ENCODE measurements around the gene SORD.

The SORD gene

GRCh38 chr15:45112591-45113379 lies 89.8 kb downstream of the SORD start:
- Histone ChIP-seq H3K4me3 (ENCODE audit: low read depth, low read length) (peak overlapping the region; percentile 48; the same call in 1 of the 2 replicates), H3K27me3 (ENCODE audit: insufficient read depth, low read length) (peaks cover 95% of the 10 kb centered on the region), H3K4me1 (ENCODE audit: control insufficient read depth, insufficient read depth, low read length, unreplicated experiment) (no peaks in the 10 kb centered on the region), H2AFZ (ENCODE audit: low read length, unreplicated experiment) (no peak overlapping the region), H3K27ac (ENCODE audit: low read depth, low read length) (no peak overlapping the region), H3K36me3 (ENCODE audit: insufficient read depth, low read length) (no peaks in the 10 kb centered on the region), H3K79me2 (ENCODE audit: control insufficient read depth, insufficient read depth, low read length, unreplicated experiment) (no peaks in the 10 kb centered on the region)

DNA sequence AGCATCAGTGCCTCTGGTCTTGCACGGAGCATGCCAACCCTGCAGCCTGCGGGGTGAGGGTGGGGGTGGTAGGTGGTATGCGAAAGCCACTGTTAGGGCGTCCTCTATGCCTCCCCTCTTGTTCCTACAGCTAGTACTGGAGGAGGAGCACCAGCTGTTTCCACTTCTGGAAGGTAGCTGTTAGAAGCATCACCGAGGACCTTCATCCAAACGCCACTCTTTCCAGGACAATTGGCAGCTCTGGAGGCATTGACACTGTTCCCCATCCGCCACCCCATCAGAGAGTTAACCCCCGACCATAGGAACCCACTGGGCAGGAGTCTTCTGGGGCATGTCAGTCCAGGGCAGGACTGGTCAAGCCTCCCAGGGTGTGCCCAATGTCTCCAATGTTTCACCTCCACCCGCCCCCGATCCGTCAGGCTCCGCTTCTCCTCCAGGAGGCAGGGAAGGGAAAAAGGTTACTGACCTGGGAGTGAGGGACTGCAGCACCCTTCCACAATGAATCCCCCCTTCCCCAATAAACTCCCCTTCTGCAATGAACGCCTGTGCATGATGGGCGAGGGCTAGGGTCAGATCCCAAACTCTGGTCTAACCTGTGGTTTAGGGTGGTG lies 90.5 kb downstream of the SORD start:
- Histone ChIP-seq H3K79me2 (ENCODE audit: control insufficient read depth, insufficient read depth, low read length, unreplicated experiment) (no peaks in the 10 kb centered on the region), H3K27ac (ENCODE audit: low read depth, low read length) (no peak overlapping the region), H3K4me3 (ENCODE audit: low read depth, low read length) (peak overlapping the region; percentile 48; the same call in 1 of the 2 replicates), H3K36me3 (ENCODE audit: insufficient read depth, low read length) (no peaks in the 10 kb centered on the region), H2AFZ (ENCODE audit: low read length, unreplicated experiment) (no peak overlapping the region), H3K4me1 (ENCODE audit: control insufficient read depth, insufficient read depth, low read length, unreplicated experiment) (no peaks in the 10 kb centered on the region), H3K27me3 (ENCODE audit: insufficient read depth, low read length) (peaks cover 90% of the 10 kb centered on the region)

DNA sequence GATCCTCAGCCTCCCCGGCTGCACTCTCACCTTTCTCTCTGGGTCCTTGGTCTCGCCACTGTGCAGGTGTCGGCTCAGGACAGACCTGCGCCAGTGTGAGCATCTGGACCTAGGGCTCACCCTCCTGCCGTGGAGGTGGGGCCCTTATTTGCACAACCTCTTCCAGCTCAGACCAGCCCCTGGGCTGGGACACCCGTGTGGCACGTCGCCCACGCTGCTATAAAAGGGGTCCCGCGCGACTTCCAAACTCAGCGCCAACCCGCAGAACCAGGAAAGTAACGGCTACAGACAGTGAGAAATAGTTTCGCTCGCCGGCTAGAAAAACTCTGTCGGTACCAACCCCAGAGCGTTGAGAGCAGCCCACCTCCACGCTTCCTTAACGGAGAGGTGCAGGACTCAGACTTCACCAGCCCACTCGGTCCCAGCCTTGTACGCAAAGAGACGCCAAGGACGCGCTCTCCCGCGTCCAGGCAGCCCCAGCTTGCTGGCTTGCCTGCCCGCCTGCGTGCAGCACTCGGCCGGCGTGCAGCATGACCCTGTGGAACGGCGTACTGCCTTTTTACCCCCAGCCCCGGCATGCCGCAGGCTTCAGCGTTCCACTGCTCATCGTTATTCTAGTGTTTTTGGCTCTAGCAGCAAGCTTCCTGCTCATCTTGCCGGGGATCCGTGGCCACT lies 91.2 kb downstream of the SORD start, which contains the start of the genes DUOX2 and DUOXA2:
TSS of gene DUOX2 (minus strand) at position 97 of the 675 bp plus-strand sequence. CDS start 761 bp downstream, outside the sequence.
TSS of gene DUOXA2 (plus strand) at position 251 of the 675 bp plus-strand sequence. CDS start at position 531, 280 bp downstream.
- Histone ChIP-seq H3K4me3 (ENCODE audit: low read depth, low read length) (peak within 1 kb of the TSS; percentile 48; the same call in 1 of the 2 replicates), H3K27ac (ENCODE audit: low read depth, low read length) (no peak within 1 kb of the TSS), H3K27me3 (ENCODE audit: insufficient read depth, low read length) (peaks cover 83% of the 10 kb centered on the region), H3K36me3 (ENCODE audit: insufficient read depth, low read length) (no peaks in the 10 kb centered on the region), H3K4me1 (ENCODE audit: control insufficient read depth, insufficient read depth, low read length, unreplicated experiment) (no peaks in the 10 kb centered on the region), H3K79me2 (ENCODE audit: control insufficient read depth, insufficient read depth, low read length, unreplicated experiment) (no peaks in the 10 kb centered on the region), H2AFZ (ENCODE audit: low read length, unreplicated experiment) (no peak within 1 kb of the TSS)

DNA sequence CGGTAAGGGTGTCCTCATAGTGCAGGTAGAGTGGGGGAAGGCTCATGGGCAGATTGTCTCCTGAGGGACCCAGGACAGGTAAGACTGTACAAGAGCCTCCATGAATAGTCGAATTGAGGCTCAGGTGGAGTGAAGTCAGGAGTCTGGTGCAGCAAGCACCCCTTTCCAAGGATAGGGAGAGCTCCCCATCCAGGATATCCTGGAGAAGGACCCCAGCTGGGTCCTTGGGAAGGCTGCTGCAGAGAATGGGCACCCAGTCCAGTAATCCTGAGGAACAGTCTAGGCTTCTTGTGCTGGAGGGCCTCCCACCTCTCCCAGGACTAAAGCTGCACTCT lies 91.7 kb downstream of the SORD start:
- no peaks in the 10 kb centered on the region for H3K4me1 ChIP-seq (ENCODE audit: control insufficient read depth, insufficient read depth, low read length, unreplicated experiment)
- H3K27me3 ChIP-seq (ENCODE audit: insufficient read depth, low read length): peaks cover 78% of the 10 kb centered on the region
- peak overlapping the region; percentile 32; the same call in 1 of the 2 replicates for H3K4me3 ChIP-seq (ENCODE audit: low read depth, low read length)
- H3K79me2 ChIP-seq (ENCODE audit: control insufficient read depth, insufficient read depth, low read length, unreplicated experiment): no peaks in the 10 kb centered on the region
- no peak overlapping the region for H3K27ac ChIP-seq (ENCODE audit: low read depth, low read length)
- H3K36me3 ChIP-seq (ENCODE audit: insufficient read depth, low read length): no peaks in the 10 kb centered on the region
- no peak overlapping the region for H2AFZ ChIP-seq (ENCODE audit: low read length, unreplicated experiment)

- no peaks in the 10 kb centered on the region for H3K4me1 ChIP-seq (ENCODE audit: control insufficient read depth, insufficient read depth, low read length, unreplicated experiment)
- H3K27me3 ChIP-seq (ENCODE audit: insufficient read depth, low read length): peaks cover 71% of the 10 kb centered on the region
- H3K27ac ChIP-seq (ENCODE audit: low read depth, low read length): no peak overlapping the region
- H2AFZ ChIP-seq (ENCODE audit: low read length, unreplicated experiment): no peak overlapping the region
- no peaks in the 10 kb centered on the region for H3K79me2 ChIP-seq (ENCODE audit: control insufficient read depth, insufficient read depth, low read length, unreplicated experiment)
- no peaks in the 10 kb centered on the region for H3K36me3 ChIP-seq (ENCODE audit: insufficient read depth, low read length)
- no peak overlapping the region for H3K4me3 ChIP-seq (ENCODE audit: low read depth, low read length)
Observed at GRCh38 chr15:45115312-45115820, 92.4 kb downstream of the SORD start.

DNA sequence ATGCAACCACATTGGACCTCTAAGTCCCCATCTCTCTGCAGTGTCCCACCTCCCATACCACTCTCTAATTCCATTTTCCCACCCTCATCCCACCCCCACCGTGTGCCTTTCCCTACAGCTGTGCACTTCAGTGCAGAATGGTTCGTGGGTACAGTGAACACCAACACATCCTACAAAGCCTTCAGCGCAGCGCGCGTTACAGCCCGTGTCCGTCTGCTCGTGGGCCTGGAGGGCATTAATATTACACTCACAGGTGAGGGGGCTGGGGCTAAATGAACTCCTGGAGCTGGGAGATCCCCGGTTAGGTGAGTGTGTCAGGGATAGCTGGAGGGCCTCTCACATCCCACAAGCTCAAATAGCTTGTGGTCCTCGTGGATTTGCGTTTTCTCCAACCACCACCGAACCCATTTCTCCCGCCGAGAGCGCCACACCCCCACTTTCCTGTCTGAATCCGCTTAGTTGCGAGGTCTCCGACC lies 93.0 kb downstream of the SORD start:
- no peaks in the 10 kb centered on the region for H3K36me3 ChIP-seq (ENCODE audit: insufficient read depth, low read length)
- H3K4me1 ChIP-seq (ENCODE audit: control insufficient read depth, insufficient read depth, low read length, unreplicated experiment): no peaks in the 10 kb centered on the region
- peaks cover 67% of the 10 kb centered on the region for H3K27me3 ChIP-seq (ENCODE audit: insufficient read depth, low read length)
- no peak overlapping the region for H2AFZ ChIP-seq (ENCODE audit: low read length, unreplicated experiment)
- H3K79me2 ChIP-seq (ENCODE audit: control insufficient read depth, insufficient read depth, low read length, unreplicated experiment): no peaks in the 10 kb centered on the region
- no peak overlapping the region for H3K27ac ChIP-seq (ENCODE audit: low read depth, low read length)
- H3K4me3 ChIP-seq (ENCODE audit: low read depth, low read length): no peak overlapping the region

DNA sequence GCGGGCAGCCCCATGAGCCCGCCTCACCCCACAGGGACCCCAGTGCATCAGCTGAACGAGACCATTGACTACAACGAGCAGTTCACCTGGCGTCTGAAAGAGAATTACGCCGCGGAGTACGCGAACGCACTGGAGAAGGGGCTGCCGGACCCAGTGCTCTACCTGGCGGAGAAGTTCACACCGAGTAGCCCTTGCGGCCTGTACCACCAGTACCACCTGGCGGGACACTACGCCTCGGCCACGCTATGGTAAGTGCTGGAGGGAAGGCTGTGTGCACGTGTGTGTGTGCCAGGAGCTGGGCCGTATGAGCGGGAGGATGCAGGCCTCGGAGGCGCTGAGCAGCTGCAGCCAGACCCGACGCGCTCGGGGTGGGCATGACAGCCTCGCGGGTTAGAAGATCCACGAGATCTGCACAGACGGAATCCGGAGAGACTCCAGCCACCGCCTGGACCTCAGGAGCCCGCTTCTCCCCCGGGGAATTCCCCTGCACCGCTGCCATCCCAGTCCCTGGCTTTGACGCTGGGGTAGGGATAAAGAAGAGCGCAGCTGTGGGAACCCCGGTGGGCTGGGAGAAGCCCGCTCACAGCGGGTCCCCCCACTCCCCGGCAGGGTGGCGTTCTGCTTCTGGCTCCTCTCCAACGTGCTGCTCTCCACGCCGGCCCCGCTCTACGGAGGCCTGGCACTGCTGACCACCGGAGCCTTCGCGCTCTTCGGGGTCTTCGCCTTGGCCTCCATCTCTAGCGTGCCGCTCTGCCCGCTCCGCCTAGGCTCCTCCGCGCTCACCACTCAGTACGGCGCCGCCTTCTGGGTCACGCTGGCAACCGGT lies 93.7 kb downstream of the SORD start:
- H3K4me3 ChIP-seq (ENCODE audit: low read depth, low read length): 0 out of 2 replicates have a peak overlapping the region, but pooled peaks have one; percentile 9
- H3K4me1 ChIP-seq (ENCODE audit: control insufficient read depth, insufficient read depth, low read length, unreplicated experiment): peaks cover 2% of the 10 kb centered on the region
- no peak overlapping the region for H3K27ac ChIP-seq (ENCODE audit: low read depth, low read length)
- no peaks in the 10 kb centered on the region for H3K36me3 ChIP-seq (ENCODE audit: insufficient read depth, low read length)
- no peaks in the 10 kb centered on the region for H3K79me2 ChIP-seq (ENCODE audit: control insufficient read depth, insufficient read depth, low read length, unreplicated experiment)
- peaks cover 62% of the 10 kb centered on the region for H3K27me3 ChIP-seq (ENCODE audit: insufficient read depth, low read length)
- H2AFZ ChIP-seq (ENCODE audit: low read length, unreplicated experiment): no peak overlapping the region

DNA sequence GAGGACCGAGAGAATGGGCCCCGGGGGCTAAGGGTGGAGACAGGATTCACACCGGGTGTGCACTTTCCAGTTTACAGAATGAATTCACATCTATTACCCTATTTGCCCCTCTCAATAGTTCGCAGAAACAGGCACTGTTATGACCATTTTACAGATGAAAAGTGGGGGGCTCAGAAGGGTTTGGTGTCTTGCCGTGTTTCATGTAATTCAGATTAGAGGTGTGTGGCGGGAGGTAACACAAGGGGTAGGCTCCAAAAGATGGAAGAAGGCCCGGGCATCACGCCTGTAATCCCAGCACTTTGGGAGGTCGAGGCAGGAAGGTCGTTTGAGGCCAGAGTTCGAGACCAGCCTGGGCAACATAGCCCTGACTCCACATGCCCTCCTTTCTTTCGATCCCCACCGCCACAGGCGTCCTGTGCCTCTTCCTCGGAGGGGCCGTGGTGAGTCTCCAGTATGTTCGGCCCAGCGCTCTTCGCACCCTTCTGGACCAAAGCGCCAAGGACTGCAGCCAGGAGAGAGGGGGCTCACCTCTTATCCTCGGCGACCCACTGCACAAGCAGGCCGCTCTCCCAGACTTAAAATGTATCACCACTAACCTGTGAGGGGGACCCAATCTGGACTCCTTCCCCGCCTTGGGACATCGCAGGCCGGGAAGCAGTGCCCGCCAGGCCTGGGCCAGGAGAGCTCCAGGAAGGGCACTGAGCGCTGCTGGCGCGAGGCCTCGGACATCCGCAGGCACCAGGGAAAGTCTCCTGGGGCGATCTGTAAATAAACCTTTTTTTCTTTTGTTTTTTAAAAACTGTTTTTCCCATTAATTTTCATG lies 94.5 kb downstream of the SORD start:
- Histone ChIP-seq H3K36me3 (ENCODE audit: insufficient read depth, low read length) (no peaks in the 10 kb centered on the region), H3K27ac (ENCODE audit: low read depth, low read length) (no peak overlapping the region), H3K27me3 (ENCODE audit: insufficient read depth, low read length) (peaks cover 54% of the 10 kb centered on the region), H3K79me2 (ENCODE audit: control insufficient read depth, insufficient read depth, low read length, unreplicated experiment) (no peaks in the 10 kb centered on the region), H2AFZ (ENCODE audit: low read length, unreplicated experiment) (no peak overlapping the region), H3K4me3 (ENCODE audit: low read depth, low read length) (peak overlapping the region; percentile 42; the same call in 1 of the 2 replicates), H3K4me1 (ENCODE audit: control insufficient read depth, insufficient read depth, low read length, unreplicated experiment) (peaks cover 9% of the 10 kb centered on the region)

GRCh38 chr15:45118131-45118588 lies 95.2 kb downstream of the SORD start:
- Histone ChIP-seq H3K79me2 (ENCODE audit: control insufficient read depth, insufficient read depth, low read length, unreplicated experiment) (no peaks in the 10 kb centered on the region), H3K4me3 (ENCODE audit: low read depth, low read length) (peak overlapping the region; percentile 42; the same call in 1 of the 2 replicates), H2AFZ (ENCODE audit: low read length, unreplicated experiment) (no peak overlapping the region), H3K36me3 (ENCODE audit: insufficient read depth, low read length) (no peaks in the 10 kb centered on the region), H3K27me3 (ENCODE audit: insufficient read depth, low read length) (peaks cover 47% of the 10 kb centered on the region), H3K27ac (ENCODE audit: low read depth, low read length) (no peak overlapping the region), H3K4me1 (ENCODE audit: control insufficient read depth, insufficient read depth, low read length, unreplicated experiment) (peaks cover 10% of the 10 kb centered on the region)

Measured in ACC112 (cell line).